Thyroid gland (tissue), 4 donors: Measurements from ENCODE around the gene TSGA10IP.

Experiments used
- POLR2A ChIP-seq, 2 donors: fragments of 450-650 bp; IDR thresholded peaks; one replicate each; pipeline ENCODE4 v1.6.1; 2017; ENCODE audit warnings: antibody characterized with exemption in 2 of 2, mild to moderate bottlenecking in 2 of 2, moderate library complexity in 1 of 2
- TF ChIP-seq, protein P1 (sequence below), 6 experiments: fragments of 200-600 bp in 3 of 6; fragments of 450-650 bp in 3 of 6; sonication (generic) in 3 of 6; IDR thresholded peaks; one replicate each; pipeline ENCODE4 v1.5.1; 2016 to 2019; ENCODE audit warnings: antibody characterized with exemption in 6 of 6, mild to moderate bottlenecking in 2 of 6, inconsistent platforms in 1 of 6, moderate library complexity in 1 of 6

DNA sequence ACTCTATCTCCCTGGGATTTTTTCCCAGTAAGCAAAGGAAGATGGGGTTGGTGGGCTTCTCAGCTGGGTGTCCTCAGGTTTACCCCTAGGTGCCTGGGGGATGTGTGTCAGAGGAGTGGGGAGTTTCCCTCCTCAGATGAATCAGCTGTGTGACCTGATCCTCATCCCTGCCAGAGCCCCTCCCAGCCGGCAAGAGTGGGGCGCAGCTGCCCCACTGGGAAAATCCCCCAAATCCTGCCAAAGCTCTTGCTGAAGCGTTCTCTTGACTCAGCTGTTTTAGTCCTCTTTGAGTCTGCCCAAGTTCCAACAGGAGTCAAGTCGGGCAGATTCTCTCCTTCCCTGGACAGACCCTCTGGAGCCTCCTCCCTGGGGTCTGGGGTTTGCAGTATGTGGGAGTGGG is 32.4 kb upstream of the TSGA10IP start:
- TF ChIP-seq, protein P1, sequence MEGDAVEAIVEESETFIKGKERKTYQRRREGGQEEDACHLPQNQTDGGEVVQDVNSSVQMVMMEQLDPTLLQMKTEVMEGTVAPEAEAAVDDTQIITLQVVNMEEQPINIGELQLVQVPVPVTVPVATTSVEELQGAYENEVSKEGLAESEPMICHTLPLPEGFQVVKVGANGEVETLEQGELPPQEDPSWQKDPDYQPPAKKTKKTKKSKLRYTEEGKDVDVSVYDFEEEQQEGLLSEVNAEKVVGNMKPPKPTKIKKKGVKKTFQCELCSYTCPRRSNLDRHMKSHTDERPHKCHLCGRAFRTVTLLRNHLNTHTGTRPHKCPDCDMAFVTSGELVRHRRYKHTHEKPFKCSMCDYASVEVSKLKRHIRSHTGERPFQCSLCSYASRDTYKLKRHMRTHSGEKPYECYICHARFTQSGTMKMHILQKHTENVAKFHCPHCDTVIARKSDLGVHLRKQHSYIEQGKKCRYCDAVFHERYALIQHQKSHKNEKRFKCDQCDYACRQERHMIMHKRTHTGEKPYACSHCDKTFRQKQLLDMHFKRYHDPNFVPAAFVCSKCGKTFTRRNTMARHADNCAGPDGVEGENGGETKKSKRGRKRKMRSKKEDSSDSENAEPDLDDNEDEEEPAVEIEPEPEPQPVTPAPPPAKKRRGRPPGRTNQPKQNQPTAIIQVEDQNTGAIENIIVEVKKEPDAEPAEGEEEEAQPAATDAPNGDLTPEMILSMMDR (IDR thresholded peaks at IDR 0.05): no peak
- TF ChIP-seq POLR2A (IDR thresholded peaks at IDR 0.05): no peak
